HL-60 (cell line): ENCODE data around the gene YTHDF1.

Experiments used
- DNase-seq, 2 experiments: peaks; one replicate each; pipeline ENCODE4 v3.0.0-alpha.2; 2010 to 2020; ENCODE audit warnings: low read depth in 1 of 2, low spot score in 1 of 2
- H3K27ac ChIP-seq: fragments of 250-450 bp; sonication (Bioruptor Pico); replicated peaks from 2 replicates; pipeline ENCODE4 v1.5.1; 2020; ENCODE audit warnings: mild to moderate bottlenecking, moderate library complexity
- H3K27me3 ChIP-seq: fragments of 250-450 bp; sonication (Bioruptor Pico); 2 replicates; pipeline ENCODE4 v1.5.1; 2021; ENCODE audit warnings: mild to moderate bottlenecking, moderate library complexity; ENCODE audit not compliant: insufficient read depth, poor library complexity, severe bottlenecking
- H3K4me3 ChIP-seq: replicated peaks from 2 replicates; pipeline ENCODE4 v1.5.1; 2011; ENCODE audit warnings: mild to moderate bottlenecking, control low read depth, low read length; ENCODE audit not compliant: insufficient read depth
- CTCF ChIP-seq: IDR thresholded peaks from one replicate; pipeline ENCODE4 v1.5.1; 2011; ENCODE audit warnings: low read length, control low read depth, inconsistent platforms; ENCODE audit not compliant: insufficient read depth
- GABPA ChIP-seq: IDR thresholded peaks from 2 replicates; pipeline ENCODE4 v1.6.1; 2012; ENCODE audit warnings: low read depth
- POLR2AphosphoS5 ChIP-seq: IDR thresholded peaks from 2 replicates; pipeline ENCODE4 v1.6.1; 2012; ENCODE audit warnings: low read depth
- REST ChIP-seq: IDR thresholded peaks from 2 replicates; pipeline ENCODE4 v1.6.1; 2012; ENCODE audit warnings: low read depth; ENCODE audit not compliant: insufficient replicate concordance
- SPI1 ChIP-seq: IDR thresholded peaks from 2 replicates; pipeline ENCODE4 v1.6.1; 2012; ENCODE audit warnings: low read depth, mild to moderate bottlenecking, borderline replicate concordance

YTHDF1 gene

GRCh38 chr20:63258781-63259180 lies 42.9 kb upstream of the YTHDF1 start:
- no peak for DNase-seq
- Histone ChIP-seq H3K27ac (no peak overlapping the region), H3K27me3 (peaks cover 63% of the 10 kb centered on the region), H3K4me3 (no peak overlapping the region)
- TF ChIP-seq POLR2AphosphoS5 (no peak), SPI1 (no peak), CTCF (no peak), REST (no peak), GABPA (no peak)

GRCh38 chr20:63257629-63258028 lies 41.7 kb upstream of the YTHDF1 start:
- TF ChIP-seq REST (no peak), SPI1 (no peak), POLR2AphosphoS5 (no peak), CTCF (no peak), GABPA (no peak)
- Histone ChIP-seq H3K4me3 (no peak overlapping the region), H3K27ac (no peak overlapping the region), H3K27me3 (peaks cover 66% of the 10 kb centered on the region)
- no peak for DNase-seq

DNA sequence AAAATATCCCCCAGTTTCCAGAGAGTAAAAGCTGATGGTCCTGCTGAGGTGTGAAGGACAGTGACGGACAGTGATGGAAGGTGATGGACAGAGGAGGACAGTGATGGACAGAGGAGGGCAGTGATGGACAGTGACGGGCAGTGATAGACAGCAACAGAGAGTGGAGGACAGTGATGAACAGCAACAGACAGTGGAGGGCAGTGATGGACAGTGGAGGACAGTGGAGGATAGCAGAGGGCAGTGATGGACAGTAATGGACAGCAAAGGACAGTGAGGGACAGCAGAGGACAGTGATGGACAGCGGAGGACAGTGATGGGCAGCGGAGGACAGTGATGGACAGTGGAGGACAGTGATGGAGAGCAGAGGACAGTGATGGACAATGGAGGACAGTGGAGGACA lies 41.0 kb upstream of the YTHDF1 start:
- Histone ChIP-seq H3K27ac (no peak overlapping the region), H3K4me3 (no peak overlapping the region), H3K27me3 (peaks cover 68% of the 10 kb centered on the region)
- DNase-seq: no peak
- TF ChIP-seq REST (no peak), GABPA (no peak)
